ENCODE data around the gene TRAF1.

- TF ChIP-seq POLR2AphosphoS5 (IDR thresholded peaks at IDR 0.05) = no peak
- no peak for TF ChIP-seq CTCF (IDR thresholded peaks at IDR 0.05; ENCODE audit: poor library complexity, severe bottlenecking)
- no peak for TF ChIP-seq EZH2 (IDR thresholded peaks at IDR 0.05; ENCODE audit: borderline replicate concordance, insufficient read depth, low read length, poor library complexity, severe bottlenecking)
- TF ChIP-seq EP300 (conservative IDR thresholded peaks at IDR 0.05; ENCODE audit: poor library complexity, severe bottlenecking) = no peak
- TF ChIP-seq REST (IDR thresholded peaks at IDR 0.05; ENCODE audit: borderline replicate concordance) = no peak
- TF ChIP-seq MXI1 (conservative IDR thresholded peaks at IDR 0.05; ENCODE audit: poor library complexity, severe bottlenecking) = no peak
Observed at GRCh38 chr9:120883608-120883996, 43.0 kb downstream of the TRAF1 start.

Measured in neural cell (in vitro differentiated cells).